Measurements from ENCODE around the gene ZG16B. TPM values are rescaled to one million over a fixed set of nuclear protein-coding genes. Genes with fewer than 3 reads are reported as not detected.

Gene ZG16B
- total RNA-seq, 1 experiment from 2014 or later = 0.47 TPM

GRCh38 chr16:2822496-2822895 is 7.6 kb upstream of the ZG16B start:
- no peak for DNase-seq (ENCODE audit: low read depth)

GRCh38 chr16:2824626-2825025 is 5.5 kb upstream of the ZG16B start:
- DNase-seq (ENCODE audit: low read depth) = no peak

DNA sequence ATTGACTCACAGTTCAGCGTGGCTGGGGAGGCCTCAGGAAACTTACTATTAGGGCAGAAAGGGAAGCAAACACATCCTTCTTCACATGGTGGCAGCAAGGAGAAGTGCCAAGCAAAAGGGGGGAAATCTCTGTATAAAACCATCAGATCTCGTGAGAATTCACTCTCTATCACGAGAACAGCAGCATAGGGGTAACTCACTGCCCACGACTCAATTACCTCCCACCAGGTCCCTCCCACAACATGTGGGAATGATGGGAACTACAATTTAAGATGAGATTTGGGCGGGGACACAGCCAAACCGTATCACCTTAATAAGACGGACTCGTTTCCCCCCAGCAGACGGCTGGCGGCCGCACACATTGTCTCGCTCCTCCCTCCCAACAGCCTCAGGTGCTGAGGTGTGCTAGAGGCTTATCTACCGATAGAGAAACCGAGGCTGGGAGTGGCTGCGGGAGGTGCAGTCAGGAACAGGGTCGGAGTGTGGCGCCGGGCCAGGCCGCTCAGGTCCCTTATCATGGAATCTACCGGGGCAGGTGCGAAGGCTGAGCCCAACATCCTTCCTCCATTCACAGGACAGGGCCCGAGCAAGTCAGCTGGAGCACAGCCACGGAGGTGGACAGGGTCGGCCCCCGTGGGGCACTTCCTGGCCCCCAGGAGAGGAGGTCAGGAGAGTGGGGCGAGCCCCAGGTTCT is 4.9 kb upstream of the ZG16B start:
- DNase-seq (ENCODE audit: low read depth) = no peak

DNA sequence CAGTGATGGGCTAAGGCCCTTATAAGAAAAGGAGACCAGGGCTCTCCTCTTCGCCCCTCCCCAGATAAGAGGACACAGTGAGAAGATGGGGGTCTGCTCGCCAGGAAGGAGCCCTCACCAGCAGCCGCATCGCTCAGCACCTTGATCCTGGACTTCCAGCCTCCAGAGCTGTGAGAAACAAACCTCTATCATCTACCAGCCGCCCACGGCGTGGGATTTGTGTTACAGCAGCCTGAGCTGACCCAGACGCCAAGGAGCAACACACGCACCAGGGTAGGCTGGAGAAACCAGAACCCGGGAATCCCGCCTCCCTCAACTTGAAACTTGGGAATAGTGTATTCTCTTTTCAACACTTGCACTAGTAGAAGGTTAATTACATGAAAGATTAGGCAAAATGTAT is 4.2 kb upstream of the ZG16B start:
- DNase-seq (ENCODE audit: low read depth) = no peak

DNA sequence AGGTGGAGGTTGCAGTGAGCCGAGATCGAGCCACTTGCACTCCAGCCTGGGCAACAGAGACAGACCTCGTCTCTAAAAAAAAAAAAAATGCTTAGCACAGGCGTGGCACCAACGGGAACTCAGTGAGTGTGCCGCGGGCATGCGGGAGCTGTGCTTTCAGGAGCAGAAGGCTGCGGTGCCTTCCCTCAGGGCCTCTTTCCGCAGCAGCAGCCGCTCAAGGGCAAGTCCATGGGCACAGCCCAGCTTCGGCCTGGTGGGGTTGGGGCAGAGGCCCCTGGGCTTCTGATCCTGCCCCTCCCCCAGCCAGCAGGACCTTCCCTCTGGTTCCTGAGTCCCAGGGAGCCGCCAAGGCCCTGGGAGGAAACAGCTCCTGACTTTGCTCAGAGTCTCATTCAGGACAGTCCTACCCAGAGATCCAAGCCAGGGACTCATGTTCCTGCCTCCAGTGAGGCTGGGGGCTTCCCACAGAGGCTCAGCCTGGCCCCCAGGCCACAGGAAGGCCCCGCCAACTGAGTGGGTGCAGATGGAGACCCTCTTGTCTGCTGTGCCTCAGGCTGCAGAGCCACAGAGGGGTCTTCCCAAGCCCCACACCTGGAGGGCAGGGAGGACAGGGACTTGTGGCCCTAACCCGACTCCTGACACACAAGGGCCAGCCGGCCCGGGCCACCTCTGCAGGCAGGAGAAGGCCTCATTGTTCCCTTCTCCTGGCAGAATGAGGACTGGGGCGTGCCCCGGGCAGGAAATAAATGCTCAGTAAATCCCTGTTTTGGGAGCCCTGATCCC is 3.3 kb upstream of the ZG16B start:
- DNase-seq (ENCODE audit: low read depth) = no peak

DNA sequence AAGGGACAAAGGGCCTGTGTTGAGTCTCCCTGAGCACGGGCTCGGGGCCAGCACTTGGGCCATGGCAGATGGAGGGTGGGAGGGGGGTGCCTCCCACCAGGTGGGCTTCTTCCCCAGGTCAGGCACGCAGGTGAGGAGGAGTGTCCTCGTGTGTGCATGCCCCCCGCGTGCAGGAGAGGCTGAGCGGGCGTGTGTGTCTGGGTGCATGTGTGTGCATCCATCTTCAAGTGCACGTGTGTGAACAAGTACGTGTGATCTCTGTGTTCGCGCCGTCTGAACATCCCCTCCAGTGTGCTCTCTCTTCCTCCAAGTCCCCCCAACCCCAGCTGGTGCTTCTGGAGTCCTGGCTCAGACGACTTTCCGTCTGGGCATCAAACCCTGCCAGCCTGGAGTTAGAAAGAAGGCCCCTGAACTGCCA is 2.7 kb upstream of the ZG16B start:
- no peak for DNase-seq (ENCODE audit: low read depth)

DNA sequence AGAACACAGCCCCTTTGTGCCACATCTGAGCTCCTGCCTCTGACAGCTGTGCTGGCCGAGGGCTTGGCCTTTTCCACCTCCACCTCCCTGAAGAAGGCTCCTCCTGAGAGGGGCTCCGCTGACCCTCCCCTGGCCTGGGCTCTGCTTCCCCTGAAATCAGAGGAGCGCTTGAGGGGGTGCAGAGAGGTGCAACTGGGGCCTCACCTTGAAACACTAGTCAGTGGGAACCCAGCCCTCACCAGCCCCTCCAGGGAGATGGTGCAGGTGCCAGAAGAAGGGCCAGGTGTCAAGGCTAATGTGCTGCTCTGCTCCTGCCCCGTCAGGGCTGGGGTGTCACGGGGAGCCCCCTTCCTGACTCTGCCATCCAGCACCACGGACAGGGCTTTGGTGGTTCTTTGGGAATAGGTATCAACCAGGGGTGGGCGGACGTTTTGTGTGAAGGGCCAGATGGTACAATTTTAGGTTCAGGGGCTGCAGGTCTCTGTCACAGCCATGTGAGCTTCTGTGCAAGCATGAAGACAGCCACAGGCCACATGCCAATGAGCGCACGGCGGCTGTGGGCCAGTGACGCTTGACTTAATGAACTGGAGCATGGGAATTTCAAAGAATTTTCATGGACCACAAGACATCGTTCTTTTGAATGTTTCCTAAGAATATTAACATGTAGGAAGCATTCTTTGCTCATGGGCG is 2.1 kb upstream of the ZG16B start:
- DNase-seq (ENCODE audit: low read depth) = no peak

GRCh38 chr16:2828521-2828840 is 1.6 kb upstream of the ZG16B start:
- DNase-seq (ENCODE audit: low read depth) = no peak

DNA sequence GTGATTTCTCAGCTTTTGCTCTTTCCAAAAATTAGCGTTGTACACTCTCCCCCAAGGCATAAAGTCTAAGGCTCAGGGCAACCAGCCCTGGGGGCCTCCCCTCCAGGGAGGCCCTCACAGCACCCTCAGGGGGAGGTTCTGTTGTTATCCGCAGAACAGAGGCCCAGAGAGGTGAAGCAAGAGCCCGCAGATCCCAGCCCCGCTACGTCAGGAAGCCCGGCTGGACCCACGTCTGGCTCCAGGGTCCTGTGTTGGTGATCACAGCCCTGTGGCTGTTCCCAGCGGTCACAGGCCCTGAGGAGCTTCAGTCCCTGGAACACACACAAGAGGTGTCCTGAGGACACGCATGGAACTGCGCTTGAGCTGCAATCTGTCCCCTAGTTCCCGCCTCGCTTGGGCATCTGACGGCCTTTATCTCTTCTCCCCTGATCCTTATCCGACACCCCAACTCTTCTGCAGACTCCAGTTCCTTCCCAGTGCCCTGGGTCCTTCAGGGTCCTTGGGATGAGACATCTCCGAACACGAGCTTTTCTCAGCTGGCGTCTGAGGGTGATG is 1.1 kb upstream of the ZG16B start:
- no peak for DNase-seq (ENCODE audit: low read depth)

GRCh38 chr16:2830355-2830695 is 222 bp downstream of the ZG16B start:
- DNase-seq (ENCODE audit: low read depth) = no peak

DNA sequence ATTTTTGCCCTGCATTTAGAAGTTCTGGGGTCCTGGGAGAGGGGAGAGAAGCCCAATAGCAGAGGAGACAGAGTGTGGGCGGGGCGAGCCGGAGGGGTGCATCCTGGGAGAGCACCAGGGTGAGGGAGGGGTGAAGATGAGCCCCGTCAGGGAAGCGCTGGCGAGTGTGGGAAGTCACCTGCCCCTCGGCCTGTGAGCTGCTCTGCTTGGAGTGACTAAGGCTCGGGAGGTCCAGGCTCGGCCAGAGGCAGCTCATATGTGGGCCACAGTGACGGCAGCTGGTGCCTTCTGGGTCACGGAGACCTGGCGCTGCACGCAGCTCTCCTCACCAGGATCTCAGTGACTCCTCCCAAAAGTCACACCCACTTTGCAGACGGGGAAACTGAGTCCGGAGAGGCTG is 1.1 kb downstream of the ZG16B start:
- DNase-seq (ENCODE audit: low read depth) = no peak

- no peak for DNase-seq (ENCODE audit: low read depth)
Observed at GRCh38 chr16:2833776-2834175, 3.7 kb downstream of the ZG16B start.

- no peak for DNase-seq (ENCODE audit: low read depth)
Observed at GRCh38 chr16:2834968-2835367, 4.9 kb downstream of the ZG16B start.

DNA sequence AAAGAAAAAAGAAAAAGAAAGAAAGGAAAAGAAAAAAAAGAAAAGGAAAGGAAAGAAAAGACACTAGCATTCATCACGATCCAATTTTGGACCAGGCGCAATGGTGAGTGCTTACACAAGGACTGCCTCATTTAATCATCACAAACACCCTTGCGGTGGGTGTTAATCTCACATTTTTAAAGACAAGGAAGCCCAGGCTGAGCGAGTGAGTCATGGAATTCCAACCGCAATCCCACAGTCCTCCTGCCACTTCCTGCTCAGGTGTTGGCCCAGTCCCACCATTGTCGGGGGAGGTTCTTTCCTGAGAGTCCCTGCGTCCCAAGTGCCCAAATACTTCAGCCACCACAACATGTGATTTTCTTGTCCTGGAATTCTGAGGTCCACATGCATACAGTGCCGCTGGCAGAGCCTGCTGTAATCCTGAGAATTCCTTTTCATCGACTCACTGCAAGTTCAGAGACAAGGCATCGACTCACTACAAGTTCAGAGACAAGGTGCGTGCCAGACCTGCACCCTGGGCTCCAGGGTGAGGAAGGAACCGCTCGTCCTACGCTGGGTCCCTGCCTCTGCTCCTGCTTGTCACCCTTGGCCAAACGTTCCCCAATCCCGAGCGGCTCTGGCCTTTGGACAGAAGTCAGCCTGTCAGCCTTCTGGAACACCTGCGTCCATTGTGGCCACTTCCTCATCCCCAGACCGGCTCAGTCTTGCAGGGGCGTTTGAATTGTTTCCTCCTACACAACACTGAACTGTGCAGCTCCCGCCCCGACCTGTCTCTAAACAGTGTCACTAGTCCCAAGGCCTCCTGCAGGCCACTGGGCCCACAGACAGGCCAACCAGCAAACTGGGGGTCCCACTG is 5.8 kb downstream of the ZG16B start:
- DNase-seq (ENCODE audit: low read depth) = peak; percentile 100

GRCh38 chr16:2836646-2837508 is 6.8 kb downstream of the ZG16B start:
- DNase-seq (ENCODE audit: low read depth) = no peak

DNA sequence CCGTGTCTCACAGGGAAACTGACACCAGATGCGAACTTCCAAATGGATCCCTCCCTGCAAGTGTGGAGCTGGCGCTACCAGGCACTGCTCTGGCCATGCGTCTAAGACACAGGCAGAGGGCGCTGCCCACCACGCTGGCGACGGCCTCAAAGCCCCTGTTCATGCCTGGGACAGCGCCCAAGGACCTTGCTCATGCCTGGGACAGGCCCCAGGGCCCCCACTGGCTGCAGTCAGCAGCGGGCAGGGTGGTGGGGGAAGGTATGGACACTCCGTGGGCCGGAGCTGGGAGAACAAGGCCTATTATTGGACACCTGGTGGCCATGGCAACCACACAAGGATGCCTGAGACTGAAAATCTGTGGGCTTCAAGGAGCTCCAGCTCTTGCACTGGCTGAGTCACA is 8.8 kb downstream of the ZG16B start:
- DNase-seq (ENCODE audit: low read depth) = peak; percentile 74

- DNase-seq (ENCODE audit: low read depth) = no peak
Observed at GRCh38 chr16:2839650-2840450, 9.7 kb downstream of the ZG16B start.

DNA sequence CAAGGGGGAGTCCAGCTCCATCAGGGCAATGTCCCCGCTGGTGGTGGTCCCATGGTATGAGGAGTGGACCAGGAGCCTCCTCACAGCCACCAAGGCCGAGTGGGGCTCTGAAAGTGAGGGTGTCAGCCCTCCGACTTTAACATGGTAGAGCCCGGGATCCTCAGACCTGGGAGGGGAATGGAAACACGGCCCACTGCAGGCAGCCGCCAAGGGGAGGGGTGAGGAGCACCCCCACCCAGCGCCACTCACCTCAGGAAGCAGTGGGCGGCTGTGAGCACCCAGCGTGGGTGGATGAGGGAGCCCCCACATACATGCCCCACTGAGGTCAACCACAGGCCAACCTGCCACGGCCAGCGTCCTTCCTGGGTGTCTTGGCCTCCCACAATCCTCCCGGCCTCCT is 10.8 kb downstream of the ZG16B start:
- DNase-seq (ENCODE audit: low read depth) = no peak

DNA sequence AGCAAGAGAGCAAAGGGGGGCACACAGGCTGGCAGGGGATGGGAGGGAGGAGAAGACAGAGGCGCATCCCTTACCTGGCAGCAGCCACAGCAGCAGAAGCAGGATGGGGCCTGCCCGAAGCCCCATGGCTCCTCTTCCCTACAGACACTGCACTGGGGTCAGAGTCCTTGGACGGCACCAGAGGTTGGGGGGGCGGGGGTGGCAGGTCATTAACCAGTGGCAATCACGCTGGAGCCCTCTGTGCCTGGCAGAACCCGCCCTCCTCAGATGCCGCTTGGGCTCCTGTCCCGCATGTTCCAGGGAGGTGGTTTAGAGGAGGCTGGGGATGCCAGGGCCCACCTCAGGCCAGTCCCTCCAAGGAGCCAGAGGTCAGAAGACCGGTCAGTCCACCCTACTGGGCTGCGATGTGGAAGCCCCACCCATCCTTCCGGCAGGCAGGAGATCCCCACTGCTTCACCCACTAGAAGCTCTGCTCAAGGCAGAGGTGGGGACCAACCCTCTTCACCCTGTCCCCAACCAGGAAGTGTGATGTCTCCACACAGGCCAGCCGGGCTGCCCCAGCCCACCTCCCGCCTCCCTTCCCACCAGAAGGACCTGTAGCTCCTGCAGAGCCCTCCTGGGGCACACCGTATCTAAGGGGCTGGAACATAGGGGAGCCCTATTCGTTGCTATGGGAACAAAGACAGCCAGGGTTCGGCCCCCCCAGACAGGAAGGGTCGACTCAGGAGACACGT is 11.7 kb downstream of the ZG16B start:
- DNase-seq (ENCODE audit: low read depth) = no peak
